ENCODE results near the gene PAF1.

The PAF1 gene

DNA sequence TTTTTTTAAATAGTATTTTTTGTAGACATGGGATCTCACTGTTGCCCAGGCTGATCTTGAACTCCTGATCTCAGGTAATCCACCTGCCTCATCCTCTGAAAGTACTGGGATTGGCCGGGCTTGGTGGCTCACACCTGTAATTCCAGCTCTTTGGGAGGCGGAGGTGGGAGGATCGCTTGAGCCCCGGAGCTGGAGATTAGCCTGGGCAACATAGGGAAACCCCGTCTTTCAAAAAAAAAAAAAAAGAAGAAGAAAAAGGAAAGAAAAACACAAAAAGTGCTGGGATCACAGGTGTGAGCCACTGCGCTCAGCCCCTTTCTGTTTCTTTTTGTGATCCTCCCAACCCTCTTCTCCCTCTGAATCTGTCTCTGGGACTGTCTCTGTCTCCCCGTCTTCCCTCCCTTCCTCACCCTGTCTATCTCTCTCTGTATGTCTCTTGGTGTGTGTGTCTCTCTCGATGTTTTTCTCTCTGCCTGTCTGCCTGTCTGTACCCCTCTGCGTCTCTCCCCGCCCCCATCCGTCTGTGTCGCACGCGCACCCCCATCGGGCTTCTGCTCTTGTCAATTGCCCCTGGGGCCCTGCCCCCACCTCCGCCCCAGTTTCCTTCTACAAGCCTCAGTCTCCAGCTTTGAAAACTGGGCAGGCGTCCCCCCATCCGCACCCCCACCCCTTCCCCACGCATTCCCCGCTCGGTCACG, 15.2 kb upstream of the PAF1 start:
- DNase-seq (ENCODE audit: low read depth in 2 of 2) = peak; percentile 73 to 84

DNA sequence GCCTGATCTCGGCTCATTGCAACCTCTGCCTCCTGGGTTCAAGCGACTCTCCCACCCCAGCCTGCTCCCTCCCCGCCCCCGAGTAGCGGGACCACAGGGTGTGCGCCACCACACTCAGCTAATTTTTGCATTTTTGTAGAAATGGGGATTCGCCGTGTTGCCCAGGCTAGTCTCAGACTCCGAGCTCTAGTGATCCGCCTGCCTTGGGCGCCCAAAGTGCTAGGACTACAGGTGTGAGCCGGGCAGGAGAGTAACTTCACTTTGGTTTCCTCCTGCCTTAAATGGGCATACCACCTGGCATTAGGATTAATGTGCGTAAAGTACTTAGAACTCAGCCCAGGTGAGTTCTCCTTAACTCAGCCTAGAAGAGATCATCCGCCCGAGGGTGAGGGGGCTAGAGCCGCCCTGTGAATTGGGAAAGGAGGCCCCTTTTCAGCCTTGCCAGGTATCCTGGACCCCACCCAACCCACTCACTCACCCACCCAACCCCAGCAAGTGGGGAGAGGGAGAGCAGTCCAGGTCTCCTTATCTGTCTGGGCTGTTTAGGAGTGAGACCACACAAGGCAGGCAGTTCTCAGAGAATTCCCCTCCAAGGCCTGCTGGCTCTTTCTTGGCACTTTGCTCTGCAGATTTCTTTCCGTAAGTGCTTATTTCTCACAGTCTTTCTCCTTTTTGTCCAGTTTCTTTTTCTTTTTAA, 14.5 kb upstream of the PAF1 start:
- DNase-seq (ENCODE audit: low read depth in 2 of 2) = no peak

DNA sequence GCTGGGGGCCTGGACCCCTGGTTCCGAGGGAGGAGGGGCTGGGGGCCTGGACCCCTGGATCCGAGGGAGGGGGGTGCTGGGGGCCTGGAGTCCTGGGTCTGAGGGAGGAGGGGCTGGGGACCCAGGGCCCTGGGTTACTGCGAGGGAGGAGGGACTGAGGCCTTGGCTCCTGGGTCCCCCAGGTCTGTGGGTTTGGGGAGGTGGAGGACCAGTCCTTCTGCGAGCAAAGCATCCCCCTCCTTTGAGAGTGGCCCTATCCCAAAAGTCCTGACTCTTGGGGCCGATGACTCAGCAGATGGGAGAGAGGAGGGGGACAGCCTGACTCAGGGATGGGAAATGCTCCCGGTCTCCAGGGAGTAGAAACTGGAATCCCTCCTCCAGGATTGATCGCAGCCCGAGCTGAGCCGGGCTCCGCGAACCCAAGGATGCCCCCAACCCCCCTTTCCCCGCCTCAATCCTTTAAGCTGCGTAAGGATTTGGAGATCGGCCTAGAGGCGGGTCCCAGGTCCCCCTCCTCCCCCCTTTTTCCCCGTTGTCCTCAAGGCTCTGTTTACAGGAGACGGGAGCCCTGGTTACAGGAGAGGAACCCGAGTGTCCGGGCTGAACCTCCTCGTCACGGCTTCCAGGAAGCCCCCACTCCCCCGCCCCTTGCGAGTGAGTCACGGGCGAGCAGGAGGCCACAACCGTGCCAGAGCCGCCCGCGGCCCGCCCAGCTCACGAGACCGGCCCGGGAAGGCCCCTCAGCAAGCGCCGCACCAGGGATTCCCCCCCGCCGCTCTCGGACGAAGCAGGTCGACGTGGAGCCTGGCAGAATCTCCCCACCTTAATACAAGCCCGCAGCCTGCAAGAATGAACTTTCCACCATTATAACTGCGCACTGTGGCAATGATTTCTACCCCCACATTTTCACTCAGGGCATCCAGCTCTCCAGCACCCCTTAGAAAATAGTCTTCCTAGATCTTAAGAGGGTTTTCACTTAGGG, 12.7 kb upstream of the PAF1 start:
- peak; percentile 95 for DNase-seq (ENCODE audit: low read depth in 2 of 2)

DNA sequence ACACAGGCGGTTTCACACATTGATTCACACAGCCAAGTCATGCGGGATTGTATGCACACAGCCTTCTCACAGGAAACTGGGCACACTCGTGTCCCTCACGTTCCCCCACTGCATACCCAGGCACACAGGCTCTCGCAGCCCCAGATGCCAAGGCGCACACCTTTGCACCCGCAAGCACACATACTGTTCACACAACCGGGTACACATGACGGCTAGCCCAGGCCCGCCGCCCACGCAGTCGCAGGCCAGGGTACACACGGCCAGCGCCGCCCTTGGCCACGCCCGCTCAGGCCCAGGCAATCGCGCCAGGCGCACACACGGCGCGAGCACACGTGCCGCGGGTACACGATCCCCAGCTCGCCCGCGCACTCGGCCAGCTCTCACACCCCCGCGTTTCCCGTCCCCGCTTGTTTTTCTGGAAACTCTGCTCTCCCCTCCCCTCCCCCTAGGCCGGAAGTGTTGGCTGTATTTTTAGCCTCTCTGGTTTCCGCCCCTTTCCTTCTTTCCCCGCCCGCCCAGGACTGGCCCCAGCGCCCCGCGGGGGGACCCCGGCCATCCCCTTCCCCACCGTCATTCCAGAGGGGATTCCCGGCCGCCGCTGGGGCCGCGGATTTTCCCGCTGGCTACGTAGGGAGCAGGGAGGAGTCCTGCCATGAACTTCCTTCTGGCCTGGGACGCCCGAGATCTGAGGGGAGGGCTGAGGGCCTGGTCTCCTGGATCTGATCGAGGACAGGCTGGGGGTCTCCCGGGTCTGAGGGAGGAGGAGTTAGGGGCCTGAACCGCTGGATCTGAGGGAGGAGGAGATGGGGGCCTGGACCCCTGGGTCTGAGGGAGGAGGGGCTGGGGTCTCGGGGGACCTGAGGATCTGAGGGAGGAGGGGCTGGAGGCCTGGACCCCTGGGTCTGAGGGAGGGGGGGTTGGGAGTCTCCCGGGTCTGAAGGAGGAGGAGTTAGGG, 11.7 kb upstream of the PAF1 start:
- DNase-seq (ENCODE audit: low read depth in 2 of 2) = peak; percentile 75 to 80

DNA sequence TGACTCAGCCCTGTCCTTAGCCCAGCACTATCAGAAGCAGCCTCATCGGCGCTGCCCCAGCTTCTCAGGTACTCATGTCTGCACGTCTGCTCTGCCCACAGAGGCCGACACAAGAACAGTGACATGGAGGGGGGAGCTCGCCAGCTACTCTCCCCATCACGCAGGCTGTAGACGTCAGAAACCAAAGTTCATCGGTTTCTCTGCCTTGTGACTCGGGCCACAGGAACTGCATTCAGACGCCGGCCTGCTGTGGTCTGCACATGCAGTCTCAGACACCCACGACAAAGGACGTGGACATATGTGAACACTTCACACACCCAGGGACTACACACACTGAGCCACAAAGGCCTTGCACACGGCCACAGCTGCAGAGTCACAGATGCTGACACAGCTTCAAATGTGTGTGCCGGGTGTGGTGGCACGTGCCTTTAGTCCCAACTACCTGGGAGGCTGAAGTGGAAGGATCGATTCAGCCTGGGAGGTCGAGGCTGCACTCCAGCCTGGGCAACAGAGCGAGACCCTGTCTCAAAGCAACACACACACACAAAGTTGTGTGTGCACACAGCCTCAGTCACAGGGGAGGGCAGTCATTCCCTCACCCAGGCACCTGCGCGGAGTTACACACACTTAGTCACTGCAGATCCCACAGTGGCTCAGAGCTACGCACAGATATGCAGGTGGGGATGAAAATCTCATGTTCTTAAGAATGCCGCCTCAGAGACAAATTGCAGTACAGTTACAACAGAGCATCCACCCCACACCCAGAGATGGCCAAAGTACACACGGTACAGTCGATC, 10.8 kb upstream of the PAF1 start:
- DNase-seq (ENCODE audit: low read depth in 2 of 2) = peak; percentile 63 to 81

DNA sequence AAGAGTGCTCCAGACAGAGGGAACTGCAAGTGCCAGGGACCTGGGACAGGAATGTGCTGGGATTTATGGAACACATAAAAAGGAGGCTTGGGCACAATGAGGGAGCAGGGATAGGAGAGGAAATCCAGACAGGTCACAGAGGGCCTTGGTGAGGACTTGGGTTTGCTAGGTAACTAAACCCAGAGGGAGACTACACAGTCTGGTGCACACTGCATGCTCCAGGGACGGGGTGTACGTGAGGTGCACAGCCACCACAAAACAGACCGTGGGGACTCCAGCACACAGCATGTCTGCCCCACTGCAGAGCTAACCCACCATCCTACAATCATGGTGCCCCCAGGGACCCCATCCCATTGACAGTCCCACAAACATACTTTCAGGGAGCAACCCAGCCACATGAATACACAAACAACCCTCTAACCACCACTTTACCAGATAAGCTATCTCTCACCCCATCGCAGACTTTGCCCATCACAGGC, 10.2 kb upstream of the PAF1 start:
- DNase-seq (ENCODE audit: low read depth in 2 of 2) = no peak

DNA sequence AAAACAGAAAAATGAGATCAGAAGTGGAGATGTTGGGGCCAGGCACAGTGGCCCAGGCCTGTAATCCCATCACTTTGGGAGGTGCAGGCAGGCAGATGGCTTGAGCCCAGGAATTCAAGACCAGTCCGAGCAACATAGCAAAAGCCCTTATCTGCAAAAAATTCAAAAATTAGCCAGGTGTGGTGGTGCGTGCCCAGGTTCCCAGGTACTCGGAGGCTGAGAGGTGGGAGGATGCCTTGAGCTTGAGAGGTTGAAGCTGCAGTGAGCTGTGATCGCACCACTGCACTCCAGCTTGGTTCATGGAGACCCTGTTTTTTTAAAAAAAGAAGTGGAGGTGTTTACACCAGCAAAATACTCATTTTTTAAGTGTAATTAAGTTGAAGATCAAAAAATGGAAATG, 9.2 kb upstream of the PAF1 start:
- DNase-seq (ENCODE audit: low read depth in 2 of 2) = no peak

DNA sequence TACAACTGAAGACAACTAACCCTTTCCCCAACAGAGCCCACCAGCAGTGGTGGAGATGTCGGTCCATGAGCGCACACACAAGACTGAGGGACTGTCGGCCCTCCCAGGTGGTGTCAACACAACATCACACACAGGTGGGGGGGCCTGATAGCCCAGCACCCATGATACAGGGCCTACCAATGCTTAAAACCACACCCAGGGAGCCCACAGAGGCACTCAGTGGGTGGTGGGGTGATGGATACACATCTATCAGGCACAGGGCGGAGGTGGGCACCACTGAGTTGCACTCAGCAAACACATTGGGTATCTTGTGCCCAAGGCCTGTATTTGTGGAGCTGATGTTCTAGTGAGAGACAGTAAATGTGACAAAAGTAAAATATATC, 8.8 kb upstream of the PAF1 start:
- no peak for DNase-seq (ENCODE audit: low read depth in 2 of 2)

DNA sequence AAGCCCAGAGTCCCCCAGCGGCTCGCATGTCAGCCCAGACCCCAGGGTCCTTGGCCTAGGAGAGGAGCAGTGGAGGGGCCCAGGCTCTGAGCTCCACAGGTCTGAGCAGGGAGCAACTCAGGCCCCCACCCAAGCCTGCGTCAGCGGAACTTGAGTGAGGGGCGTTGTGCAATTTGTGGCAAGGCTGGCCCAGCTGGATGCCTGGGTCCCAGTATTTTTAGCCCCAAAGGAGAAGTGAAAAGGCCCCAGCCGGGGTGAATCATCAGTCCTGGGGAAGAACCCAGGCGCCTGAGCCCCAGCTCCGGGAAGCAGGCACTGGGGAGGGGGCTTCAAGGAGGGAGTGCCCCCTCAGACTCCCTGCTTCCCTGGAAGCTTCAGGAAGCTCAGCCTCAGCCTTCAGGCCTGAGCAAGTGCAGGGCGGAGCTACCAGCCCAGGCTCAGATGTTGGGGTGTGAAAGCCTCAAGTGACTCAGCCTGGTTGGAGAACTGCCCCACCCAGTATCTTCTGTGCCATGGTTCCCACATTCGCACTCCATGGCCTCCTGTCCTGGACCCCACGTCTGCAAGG, 7.5 kb upstream of the PAF1 start:
- no peak for DNase-seq (ENCODE audit: low read depth in 2 of 2)

DNA sequence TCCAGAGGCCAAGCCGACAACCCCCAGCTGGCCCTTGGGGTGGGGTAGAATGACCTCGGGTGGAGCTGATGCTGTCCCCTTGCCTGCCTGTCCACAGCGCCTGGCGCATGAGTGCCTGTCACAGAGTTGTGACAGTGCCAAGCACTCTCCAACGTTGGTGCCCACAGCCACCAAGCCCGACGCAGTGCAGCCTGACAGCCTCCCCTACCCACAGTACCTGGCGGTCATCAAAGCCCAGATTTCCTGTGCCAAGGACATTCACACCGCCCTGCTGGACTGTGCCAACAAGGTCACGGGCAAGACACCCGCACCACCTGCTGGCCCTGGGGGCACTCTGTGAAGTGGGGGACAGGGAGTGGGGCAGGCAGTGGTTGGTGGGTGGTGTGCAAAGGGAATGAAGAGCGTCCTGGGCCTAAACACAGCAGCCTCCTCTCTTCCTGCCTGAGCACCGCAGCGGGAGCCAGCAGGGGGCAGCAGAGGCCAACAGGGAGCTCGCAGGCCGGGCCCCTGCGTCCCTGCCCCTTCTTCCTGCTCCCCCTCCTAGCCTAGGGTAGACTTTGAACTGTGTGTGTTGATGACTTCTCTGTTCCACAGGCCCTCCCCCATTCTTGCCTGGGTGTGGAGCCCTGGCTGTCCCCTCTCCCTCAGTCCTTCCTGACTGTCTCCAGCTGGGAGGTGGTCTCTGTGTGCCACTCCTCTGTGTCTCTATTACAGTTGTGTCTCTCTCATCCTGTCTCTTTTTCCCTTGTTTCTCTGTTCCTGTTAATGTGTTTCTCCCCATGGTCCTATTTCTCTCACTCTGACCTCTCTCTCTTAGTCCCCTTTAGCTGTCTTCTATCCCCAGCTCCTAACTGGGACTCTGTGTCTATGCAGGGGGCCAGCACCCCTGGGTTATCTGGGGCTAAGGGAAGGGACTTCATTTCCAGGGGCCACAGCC, 6.7 kb upstream of the PAF1 start:
- DNase-seq (ENCODE audit: low read depth in 2 of 2) = peak; percentile 88 to 94

DNA sequence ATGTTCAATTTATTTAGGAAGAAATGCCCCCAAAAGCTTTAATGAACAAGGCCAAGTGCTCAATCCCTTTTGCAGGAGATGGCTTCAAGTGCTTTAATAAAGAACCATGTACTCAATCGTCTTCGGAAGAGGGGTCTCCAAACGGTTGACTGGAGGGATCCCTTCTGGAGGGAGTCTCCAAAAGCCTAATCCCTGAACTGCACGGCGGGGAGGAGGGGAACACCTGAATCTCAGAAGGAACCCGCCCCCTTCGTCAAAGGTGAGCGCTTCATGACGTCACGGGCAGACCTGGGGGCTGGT, 505 bp downstream of the PAF1 start:
- peak in 1 of 2 donors; percentile 60 for DNase-seq (ENCODE audit: low read depth in 2 of 2)

DNA sequence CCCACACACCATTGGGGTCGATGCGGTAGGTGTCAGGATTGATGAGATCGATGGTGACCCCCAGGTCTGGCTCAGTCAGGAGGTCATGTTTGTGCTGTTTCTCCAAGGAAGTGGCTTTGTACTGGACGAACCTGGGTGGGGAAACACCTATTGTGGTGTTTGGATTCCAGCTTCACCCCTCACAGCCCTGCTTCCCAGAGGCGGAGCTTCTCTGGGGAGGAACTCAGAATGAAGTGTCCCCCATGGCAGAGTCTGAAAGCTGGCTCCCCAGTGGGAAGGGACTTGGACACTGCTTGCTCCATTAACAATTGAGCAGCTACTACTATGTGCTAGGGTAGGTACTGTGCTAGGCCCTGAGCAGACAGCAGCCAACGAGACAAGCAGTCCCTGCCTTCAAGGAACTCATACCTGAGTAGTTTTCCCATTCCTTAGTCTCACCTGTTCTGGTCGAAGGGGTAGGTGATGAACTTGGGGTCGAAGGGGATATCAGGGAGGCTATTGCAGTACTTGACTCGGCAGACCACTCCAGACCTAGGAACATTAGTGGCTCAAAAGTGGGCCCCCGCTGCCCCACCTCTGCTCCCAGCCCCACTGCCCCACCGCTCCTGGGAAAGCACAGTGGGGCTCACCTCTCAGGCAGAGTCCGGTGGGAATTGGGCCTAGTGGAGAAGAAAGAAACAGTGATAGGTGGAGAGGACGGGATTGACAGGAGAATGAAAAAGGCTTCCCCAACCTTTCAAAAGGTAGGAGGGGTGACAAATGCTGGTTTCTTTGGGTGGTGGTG, 1.1 kb downstream of the PAF1 start:
- no peak for DNase-seq (ENCODE audit: low read depth in 2 of 2)

DNA sequence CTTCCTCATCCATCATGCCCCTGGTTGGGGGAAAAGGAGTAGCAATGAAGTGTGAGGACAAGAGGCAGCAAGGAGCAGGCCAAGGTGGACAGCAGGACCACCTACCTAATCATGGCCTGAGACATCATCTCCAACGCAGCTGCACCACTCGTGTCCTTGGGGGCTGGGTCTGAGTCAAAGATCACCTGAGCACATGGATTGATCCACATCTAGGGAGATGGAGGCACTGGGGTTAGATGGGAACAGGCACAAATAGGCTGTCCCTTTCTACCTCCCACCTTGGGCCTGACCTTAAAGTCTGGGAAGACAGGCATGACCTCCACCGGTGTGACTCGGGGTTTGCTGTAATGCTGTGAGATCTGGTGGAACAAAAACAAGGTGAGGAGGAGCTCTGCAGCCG, 2.2 kb downstream of the PAF1 start:
- DNase-seq (ENCODE audit: low read depth in 2 of 2) = no peak

DNA sequence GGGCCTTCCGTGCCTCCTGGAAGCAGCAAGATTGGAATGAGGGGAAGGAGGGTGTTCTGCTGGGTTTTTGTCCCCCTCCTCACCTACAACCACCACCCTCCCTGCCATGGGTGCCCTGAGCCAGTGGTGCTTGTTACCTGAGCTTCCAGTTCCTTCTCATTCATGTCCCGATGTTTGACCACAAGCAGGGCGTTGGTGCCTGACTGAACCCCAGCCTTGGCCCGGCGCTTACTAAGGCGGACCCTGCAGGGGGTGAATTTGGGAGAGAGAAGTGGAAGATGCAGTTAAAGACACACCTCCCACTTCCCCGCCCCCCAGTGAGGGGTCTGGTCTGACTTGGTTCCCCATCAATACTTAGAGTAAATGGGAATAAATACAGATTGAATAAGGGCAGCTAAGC, 4.3 kb downstream of the PAF1 start:
- DNase-seq (ENCODE audit: low read depth in 2 of 2) = no peak

DNA sequence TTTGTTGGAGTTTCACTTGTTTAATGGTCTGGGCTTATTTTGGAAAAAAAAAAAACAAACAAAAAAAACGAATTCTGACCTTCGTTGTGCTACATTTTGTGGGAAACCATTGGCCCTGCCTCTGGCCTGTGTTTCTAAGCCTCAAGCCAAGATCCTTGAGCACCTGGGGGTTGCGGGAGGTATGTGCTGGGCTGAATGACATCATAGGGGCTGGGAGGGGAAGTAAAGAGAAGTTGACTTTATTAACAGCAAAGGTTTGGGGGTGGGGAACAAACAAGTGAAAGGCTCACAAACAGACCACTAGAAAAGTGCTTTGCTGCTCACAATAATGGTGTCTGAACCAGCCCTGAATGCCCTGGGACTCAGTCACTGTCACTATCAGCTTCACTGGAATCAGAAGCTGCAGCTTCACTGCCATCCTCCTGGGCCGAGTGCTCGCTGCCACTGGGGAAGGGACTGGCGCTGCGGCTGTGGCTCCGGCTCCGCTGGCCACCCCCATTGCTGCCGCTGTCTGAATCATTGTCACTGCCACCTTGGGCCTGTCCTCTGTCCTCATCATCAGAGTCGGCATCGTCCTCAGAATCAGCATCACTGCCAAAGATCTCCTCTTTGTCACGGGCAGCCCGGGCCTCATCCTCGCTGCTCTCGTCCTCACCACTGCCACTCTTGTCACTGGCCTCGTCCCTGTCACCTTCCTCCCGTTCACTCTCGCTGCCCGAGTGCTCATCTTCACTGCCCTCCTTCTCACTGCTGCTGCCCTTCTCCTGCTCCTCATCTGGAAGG, 5.1 kb downstream of the PAF1 start:
- no peak for DNase-seq (ENCODE audit: low read depth in 2 of 2)

DNA sequence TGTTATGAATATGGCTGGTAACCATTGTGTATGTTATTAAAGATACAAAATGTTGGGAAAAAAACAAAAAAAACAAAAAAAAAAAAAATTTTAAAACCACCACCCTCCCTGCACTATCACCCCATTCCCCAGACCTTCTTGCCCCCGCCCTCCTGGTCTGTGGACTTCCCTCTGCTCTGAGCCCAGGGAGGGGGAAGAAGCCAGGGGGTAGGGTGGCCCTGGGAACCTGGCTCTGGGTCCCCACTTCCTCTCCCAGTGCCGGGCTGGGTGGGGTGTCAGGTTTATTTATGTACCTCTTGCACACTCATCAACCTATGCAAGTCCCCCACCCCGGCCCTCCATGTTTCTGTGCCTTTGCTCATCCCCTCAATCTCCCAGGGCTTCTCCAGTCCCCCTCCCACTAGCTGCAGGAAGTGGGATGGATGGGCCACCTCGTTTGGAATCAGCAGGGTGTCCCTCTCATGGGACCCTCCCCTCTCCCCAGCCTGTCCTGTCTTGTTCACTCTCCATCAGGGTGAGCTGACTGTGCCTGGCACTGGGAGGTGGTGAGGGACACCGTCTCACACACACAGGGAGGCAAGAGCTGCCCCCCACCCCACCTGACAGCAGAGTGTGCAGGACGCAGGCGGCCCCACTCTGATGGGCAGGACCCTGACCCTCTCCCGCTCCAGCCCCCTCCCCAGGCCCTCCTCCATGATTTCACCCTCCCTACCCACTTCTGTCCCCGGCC, 5.9 kb downstream of the PAF1 start:
- DNase-seq (ENCODE audit: low read depth in 2 of 2) = no peak

Measured in stimulated activated CD8-positive, alpha-beta memory T cell treated with anti-CD3 and anti-CD28 coated beads, Interleukin-2, amount 100 ng/mL, for 48 hours (primary cell).